Measurements from ENCODE around the gene PALLD.
A peak's percentile ranks its signal among the peaks of the same experiment; 100 is the strongest.

PALLD gene

DNA sequence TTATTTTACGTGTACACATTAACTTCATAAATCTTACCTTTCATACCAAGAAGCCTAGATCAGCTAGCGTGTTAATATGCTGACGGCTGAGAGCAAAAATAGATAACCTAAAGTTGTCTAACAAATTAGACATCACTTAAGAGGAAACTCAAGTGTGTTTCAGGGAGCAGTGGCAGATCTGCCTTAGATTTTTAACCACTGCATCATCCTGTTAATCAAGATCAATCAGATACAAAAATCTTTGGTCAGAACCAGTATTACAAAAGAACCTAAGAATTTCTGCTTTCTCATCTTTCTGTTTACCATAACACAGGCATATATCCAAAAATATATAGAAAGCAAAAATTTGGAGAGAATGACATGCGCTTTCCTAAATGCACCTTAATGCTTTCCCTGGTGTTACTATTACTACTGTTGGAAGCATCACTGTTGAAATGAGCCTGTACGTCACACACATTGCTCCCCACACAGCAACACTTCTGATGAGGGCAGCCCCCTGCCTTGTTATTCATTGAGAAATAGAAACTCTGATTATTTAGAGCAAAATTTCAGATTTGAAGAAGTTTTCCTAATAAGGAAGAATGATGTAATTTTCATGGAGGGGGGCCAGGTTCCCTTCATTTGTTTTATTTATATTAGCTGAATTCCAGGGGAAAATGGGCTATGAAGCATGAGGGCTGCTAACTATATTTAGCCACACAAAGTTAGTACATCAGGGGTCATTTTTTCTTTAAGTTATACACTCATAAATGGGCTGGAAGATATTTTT is 360.9 kb downstream of the PALLD start:
- DNase-seq (ENCODE audit: extremely low read depth in 1 of 2, low read depth in 1 of 2), result no peak

DNA sequence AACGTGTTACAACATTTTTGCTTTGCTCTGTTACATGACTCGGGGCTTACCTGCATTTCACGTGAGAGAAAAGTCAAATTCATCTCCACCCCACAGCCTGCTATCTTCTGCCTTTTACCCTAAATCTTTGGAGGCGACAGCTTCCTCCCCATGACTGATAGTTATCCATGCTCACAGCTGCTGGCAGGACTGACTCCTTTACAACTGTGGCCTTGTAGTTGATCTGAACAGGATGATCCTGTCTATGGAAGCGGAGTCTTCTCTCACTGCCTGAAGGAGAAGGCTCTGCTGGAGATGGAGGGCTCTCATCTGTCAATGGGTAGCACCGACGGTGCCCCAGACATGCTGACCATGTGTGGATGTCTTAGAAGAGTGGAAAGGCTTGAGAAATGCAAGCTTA is 362.2 kb downstream of the PALLD start:
- no peak for DNase-seq (ENCODE audit: extremely low read depth in 1 of 2, low read depth in 1 of 2)

DNA sequence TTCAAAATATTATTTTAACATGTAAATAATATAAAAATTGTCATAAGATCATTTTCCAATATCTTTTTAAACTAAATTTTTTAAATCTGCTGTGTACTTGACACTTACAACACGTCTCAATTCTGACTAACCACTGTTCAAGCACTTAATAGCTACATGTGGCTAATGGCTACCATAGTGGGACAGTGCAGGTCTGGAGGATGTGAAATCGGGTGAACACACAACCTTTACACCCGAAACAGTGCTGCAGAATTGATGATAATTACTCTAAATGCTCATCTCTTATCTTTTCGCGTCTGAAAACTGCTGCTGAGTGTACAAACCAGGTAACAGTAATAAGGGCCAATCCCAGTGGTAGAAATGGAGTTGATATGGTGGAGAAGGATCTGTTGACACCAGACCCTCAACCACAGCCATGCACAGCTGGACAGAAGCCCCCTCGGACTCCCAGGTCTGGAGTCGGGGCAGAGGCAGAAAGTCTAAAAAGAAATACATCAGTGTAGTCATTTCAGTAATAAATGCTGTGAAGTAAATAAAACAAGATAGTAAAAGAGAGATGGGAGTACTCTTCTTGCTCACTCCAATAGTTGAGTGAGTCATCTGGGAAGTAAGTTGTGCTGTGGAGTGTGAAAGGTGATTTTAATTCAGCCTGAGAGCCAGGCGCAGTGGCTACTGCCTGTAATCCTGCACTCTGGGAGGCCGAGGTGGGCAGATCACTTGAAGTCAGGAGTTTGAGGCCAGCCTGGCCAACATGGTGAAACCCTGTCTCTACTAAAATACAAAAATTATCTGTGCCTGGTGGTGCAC is 363.2 kb downstream of the PALLD start:
- DNase-seq (ENCODE audit: extremely low read depth in 1 of 2, low read depth in 1 of 2), result no peak

DNA sequence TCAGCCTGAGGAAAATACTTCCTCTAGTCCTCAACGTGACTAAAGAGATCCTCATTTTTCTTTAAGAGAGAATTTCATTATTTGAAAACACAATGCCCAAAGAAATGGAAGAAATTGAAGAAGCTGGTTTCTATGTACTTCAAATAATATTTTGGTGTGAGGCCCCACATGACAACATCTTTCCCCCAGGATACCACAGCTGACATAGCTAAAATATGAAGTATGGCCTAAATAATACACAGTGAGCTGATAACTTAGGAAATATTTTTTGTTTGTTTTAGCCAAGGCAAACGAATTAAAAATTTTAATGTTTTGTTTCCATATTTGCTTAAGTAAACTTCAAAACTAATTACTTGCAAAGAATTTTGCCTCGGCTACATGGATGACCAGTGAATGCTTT is 364.0 kb downstream of the PALLD start:
- DNase-seq (ENCODE audit: extremely low read depth in 1 of 2, low read depth in 1 of 2), result no peak

DNA sequence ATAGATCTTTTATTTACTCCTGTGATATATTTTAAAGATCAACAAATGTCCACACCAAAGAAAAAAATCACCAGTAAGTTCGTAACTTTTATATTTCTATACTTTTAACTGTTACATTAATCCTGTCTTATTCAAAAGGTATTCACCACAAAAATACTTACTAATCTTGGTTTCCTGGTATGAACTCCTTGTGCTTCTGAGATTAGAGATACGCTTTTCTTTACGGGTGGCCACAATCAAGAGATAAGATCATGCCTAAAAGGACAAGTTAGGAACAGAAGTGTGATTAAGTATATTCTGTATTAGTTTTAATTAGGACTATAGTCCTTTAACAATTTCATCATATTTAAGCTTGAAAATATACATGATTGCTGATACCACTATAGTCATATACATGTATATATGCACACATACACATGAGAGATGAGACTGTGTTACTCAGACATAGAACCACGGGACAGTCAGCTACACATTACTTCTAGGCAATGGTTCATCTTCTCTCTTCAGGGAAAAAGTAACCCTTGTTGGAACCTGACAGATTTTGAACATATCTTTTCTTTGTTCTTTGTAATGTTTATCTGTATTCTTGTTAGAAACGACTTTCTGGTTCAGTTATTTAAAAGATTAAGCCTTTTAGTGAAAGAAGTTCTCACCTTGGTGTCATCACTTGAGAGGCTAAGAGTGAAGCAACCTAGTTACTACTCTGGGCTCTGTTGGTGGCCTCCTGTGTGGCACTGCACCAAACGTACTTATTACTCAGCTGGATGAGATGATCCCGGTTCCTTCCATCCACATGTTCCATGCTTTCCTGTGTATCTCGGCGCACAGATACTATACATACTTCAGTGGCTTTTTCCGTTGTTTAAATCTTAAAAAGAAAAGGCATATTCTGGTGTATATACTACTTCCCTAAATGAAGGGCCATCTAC is 367.1 kb downstream of the PALLD start:
- no peak for DNase-seq (ENCODE audit: extremely low read depth in 1 of 2, low read depth in 1 of 2)

DNA sequence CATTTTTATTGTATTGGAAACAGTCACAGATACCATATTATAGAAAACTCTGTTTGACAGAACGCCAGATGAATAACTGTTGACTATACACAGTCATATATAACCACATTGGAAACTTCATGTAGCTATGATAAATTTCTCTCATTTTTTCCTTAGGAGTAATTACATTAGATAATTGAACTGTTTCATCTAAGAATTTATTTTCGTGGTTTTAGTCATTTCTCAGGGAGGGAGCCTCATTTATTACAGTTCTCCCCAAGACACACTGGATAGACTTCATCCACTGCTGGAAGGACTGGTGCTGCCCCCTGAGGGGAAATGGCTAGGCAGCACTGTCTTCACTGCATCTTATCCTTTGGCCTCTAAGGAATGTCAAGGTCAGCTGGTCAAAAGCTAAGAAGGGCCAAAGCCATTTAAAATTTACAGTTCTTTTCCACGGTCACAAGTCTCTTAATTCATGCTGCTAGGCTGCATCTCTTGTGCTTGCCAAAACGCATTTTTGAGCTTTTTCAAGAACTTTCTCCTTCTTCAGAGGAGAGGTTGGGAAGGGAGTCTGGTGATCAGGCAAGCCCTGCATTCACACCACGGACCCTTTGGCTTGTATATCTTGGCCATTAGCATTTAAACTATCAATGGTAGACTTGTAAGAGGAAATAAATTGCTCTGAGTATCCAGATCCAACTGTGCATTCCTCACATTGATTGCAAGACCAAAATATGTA is 368.1 kb downstream of the PALLD start:
- no peak for DNase-seq (ENCODE audit: extremely low read depth in 1 of 2, low read depth in 1 of 2)

DNA sequence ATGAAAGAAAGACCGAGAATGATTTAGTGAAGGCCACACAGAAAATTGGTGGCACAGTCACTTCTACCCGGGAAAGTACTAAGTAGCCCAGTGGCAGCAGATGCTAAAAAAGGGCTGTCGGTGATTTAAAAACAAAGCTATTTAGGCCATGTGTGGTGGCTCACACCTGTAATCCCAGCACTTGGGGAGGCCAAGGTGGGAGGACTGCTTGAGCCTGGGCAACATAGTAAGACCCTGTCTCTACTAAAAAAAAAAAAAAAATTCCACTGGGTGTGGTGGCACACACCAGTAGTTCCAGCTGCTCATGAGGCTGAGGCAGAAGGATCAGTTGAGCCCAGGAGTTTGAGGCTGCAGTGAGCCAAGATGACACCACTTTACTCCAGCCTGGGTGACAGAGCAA is 369.0 kb downstream of the PALLD start:
- DNase-seq (ENCODE audit: extremely low read depth in 1 of 2, low read depth in 1 of 2), result no peak

DNA sequence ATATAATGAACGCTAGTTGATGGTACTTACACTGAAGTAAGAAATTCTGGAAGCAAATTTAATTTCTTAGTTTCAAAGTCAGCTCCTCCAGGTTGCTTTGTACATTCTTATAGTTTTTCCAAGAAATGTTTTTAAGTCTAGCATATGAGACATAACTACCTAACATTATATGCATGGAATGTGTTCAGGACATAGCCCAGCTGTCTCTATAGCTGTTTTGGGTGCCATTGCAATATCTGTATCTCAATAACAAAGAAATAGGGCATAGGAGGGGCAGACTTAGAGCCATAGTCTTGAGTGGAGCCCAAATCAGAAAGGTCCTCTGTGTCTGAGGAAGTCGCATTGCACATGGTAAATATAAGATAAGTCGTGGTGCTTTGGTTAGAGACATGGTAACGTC is 369.8 kb downstream of the PALLD start:
- DNase-seq (ENCODE audit: extremely low read depth in 1 of 2, low read depth in 1 of 2), result no peak

DNA sequence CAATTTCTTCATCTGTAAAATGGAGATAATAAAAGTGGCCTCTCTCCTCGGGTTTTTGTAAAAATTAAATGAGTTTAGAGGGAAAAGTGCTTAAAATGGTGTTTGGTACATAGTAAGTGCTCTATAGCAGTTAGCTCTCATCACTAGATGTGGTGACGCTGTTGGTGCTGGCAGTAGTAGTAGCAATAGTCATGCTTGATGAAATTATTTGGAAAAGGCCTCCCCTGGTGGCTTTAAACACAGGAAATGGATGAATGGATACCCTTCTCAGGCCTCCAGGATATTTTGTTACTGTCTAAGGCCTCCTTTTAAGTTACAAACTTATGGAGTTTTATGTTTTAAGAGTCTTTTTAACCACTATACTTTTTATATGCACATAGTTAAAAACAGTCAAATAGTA is 370.3 kb downstream of the PALLD start:
- no peak for DNase-seq (ENCODE audit: extremely low read depth in 1 of 2, low read depth in 1 of 2)

DNA sequence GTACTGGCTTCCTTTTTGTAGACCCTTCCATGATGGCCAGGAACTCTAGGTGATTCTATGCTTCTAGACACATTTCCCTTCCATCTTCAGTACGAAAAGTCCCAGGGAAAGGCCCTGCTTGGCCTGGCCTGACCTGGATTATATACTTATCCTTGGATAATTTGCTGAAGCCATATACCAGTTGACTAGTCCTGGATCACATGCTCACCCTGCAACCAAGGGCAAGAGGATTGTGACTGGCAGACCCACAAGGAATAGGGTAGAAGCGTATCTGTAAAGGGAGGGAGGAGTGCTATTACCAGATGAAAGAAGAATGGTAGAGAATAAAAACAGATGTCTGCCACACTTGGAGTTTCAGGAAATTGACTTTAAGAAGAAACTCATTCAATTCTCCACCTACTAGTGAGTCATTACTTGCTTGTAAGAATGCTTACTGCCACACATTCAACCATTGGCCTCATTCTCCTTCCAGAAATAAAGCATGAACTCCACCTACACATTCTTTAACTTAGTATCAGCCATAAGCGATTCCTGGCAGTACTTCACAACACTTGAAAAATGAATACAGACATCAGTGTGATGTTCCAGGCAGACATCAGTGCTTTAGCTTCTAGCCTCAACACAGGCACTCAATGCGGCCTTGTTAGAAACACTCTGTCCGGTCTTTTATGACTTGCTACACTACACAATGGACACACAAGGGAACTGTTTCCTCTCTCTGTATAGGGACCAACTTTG is 371.4 kb downstream of the PALLD start:
- no peak for DNase-seq (ENCODE audit: extremely low read depth in 1 of 2, low read depth in 1 of 2)

DNA sequence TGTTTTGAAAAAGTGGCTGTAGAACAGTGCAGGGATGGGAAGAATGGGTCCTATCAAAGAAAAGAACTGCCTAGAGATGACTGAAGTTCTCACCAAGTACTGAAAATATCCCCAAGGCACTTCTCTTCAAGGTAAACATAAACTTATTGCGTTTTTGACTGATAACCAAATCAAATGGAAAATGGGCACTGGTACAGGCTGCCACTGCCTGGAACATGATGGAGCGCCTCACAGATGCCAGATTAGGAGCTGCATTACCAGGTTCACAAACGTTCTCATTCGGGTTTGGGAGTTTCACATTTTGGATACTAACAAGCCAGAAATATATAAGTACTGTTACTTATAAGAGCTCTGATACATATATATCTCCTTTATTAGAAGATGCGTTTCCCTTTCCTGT is 371.9 kb downstream of the PALLD start:
- no peak for DNase-seq (ENCODE audit: extremely low read depth in 1 of 2, low read depth in 1 of 2)

DNA sequence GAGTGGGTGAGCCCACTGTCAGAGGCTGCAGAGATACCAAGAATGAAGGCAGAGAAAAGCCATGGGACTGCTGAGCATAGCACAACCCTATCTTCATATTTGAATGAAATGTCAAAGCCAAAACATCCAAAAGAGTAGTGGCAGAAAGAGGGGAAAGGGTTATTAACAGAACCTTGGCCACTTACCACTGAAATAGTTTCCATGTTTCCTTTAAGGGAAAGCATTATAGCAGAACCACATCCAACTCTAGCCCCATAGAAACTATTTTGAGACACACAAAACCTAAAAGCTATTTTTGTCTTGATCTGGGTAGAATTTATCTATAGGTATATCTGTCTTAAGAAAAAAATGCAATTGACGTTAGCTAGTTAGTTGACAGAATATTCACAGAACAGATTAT is 373.2 kb downstream of the PALLD start:
- DNase-seq (ENCODE audit: extremely low read depth in 1 of 2, low read depth in 1 of 2), result no peak

DNA sequence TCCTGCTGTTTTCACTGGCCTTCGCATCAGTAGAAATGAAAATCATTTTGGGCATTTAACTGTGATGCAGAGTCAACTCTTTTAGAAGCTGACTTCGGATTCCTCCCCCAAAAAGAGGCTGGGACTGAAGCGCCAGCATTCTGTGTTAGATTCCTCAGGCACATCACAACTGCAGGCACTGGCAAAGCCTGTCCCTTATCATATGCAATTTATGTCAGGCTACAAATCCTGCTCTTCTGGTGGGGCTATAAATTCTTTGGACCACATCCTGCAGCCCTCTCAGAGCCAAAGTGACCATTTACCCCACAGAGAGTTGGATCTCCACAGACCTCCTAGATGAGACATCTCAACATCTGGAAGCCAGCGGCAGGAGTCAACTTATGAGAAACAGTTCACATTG is 374.8 kb downstream of the PALLD start:
- no peak for DNase-seq (ENCODE audit: extremely low read depth in 1 of 2, low read depth in 1 of 2)

DNA sequence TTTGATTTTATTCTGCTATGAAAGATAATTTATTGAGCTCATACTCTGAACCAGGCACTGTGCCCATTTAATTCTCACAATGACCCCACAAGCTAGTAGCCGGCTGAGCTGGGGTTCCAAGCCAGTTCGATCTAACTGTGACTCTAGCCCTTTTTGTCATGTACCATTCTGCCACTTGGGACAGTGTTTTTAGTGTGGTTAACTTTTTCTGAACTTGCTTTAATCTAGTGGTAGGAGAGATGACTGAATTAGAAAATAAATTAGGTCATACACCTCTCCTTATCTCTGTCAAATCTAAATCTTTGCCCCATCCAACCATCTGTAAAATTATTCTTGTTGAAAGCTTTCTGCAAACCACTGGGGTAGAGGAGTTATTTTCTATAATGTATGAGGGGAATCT is 377.2 kb downstream of the PALLD start:
- no peak for DNase-seq (ENCODE audit: extremely low read depth in 1 of 2, low read depth in 1 of 2)

DNA sequence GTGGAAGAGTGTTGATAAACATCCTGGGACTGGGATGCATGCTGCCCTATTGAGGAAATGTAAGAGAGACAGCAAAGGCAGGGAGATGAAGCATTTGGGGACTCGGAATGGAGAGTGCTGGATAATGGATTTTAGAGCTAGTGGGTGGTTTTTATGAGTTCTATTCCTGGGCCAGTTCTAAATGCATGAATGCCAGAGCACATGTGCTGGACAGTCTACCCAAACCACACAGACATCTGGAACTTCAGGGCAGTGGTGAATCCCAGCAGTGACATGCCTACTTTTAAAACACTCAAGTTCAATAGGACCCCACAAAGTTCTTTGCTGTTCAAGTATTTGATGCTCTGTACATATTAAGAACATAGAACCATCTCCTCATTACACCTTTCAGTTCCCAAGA is 379.3 kb downstream of the PALLD start:
- no peak for DNase-seq (ENCODE audit: extremely low read depth in 1 of 2, low read depth in 1 of 2)

DNA sequence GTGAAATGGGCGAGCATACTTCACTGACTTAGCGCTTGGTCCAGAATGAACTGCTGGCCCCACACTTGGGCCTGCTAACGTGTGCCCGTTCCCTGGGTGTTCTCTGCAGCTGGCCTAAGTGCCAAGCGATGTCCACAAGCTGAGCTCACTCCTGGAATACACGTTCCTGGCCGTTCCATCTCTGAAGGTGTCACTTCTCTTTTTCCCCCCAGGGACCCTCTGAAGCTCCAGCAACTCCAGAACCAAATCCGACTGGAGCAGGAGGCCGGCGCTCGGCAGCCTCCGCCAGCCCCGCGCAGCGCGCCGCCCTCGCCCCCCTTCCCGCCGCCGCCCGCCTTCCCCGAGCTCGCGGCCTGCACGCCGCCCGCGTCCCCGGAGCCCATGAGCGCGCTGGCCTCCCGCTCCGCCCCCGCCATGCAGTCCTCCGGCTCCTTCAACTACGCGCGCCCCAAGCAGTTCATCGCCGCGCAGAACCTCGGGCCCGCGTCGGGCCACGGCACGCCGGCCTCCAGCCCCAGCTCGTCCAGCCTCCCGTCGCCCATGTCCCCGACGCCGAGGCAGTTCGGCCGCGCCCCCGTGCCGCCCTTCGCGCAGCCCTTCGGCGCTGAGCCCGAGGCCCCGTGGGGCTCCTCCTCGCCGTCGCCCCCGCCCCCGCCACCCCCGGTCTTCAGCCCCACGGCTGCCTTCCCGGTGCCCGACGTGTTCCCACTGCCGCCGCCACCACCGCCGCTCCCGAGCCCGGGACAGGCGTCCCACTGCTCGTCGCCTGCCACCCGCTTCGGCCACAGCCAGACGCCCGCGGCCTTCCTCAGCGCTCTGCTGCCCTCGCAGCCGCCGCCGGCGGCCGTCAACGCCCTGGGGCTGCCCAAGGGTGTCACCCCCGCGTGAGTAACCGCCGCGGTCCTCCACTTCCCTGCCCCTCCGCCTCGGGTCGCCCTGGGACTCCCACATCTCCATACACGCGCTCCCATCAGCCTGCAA is 380.9 kb downstream of the PALLD start:
- peak in 1 of 2 donors; percentile 2 for DNase-seq (ENCODE audit: extremely low read depth in 1 of 2, low read depth in 1 of 2)

DNA sequence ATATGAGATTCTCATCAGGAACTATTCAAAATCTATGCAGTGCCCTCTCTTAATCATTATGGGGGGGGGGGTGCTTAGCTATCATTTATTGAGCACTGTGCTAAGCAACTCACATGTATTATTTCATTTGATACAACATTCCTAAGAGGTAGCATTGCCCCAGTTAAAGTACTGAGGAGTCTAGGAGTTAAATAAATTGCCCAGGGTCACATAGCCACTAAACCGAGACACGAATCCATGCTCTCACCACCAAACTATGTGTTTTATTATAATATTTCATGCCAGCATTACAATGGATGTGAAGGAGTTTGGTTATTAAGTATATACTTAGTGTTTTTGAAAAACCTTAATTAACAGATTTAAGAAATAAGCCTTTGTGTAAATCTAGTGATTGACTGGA is 381.8 kb downstream of the PALLD start:
- no peak for DNase-seq (ENCODE audit: extremely low read depth in 1 of 2, low read depth in 1 of 2)

DNA sequence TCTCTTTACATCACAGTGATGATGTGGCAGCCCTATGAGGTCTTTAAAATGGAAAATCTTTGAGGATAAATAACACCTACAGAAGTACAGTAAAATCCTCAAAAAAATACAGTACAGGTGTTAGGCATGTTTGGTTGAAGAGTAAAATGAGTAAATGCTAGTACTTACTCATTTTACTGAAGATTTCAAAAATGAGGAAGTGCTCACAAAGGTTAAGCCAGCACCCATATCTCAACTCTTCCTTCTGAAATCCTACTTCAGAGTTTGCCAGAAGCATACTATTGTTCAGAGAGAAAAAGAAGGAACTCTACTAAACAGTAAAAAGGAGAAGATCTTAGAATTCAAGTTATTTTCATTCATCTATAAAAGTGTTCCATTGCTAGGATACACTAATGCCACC is 382.3 kb downstream of the PALLD start:
- no peak for DNase-seq (ENCODE audit: extremely low read depth in 1 of 2, low read depth in 1 of 2)
